CD4-positive, CD25-positive, alpha-beta regulatory T cell (primary cell): ENCODE measurements around the gene APP. TPM values are rescaled to one million over a fixed set of nuclear protein-coding genes. Genes with fewer than 3 reads are reported as not detected.

Experiments
- ATAC-seq, 2 donors: fragments of 150-1000 bp; cut with Tn5 transposase; one replicate each; pipeline ENCODE4 v1.10.0; 2021; ENCODE audit warnings: low read depth in 2 of 2, moderate number of reproducible peaks in 2 of 2, moderate library complexity in 1 of 2
- DNase-seq, 3 donors: peaks; one replicate each; pipeline versions ENCODE4 v3.0.0 to v3.0.0-alpha.2; 2012 to 2022; ENCODE audit warnings: mixed read lengths in 1 of 3
- H3K27ac ChIP-seq: one replicate; pipeline ENCODE4 v1.7.0; 2013; ENCODE audit warnings: mild to moderate bottlenecking, low read length; ENCODE audit not compliant: insufficient read depth, poor library complexity, severe bottlenecking
- H3K27me3 ChIP-seq: one replicate; pipeline ENCODE4 v1.7.0; 2013; ENCODE audit warnings: low read length; ENCODE audit not compliant: control insufficient read depth, insufficient read depth
- H3K36me3 ChIP-seq: one replicate; pipeline ENCODE4 v1.7.0; 2013; ENCODE audit warnings: mild to moderate bottlenecking, low read length, moderate library complexity; ENCODE audit not compliant: control insufficient read depth, insufficient read depth
- H3K4me1 ChIP-seq: 2 replicates; pipeline ENCODE4 v1.7.0; 2013; ENCODE audit warnings: mild to moderate bottlenecking, low read length; ENCODE audit not compliant: insufficient read depth, control insufficient read depth, poor library complexity, severe bottlenecking
- H3K4me3 ChIP-seq: one replicate; pipeline ENCODE4 v1.7.0; 2013; ENCODE audit warnings: low read depth, mild to moderate bottlenecking, low read length, moderate library complexity
- H3K9me3 ChIP-seq, 2 experiments: 1 replicate in 1 of 2; 2 replicates in 1 of 2; pipeline ENCODE4 v1.7.0; 2013; ENCODE audit warnings: low read length in 2 of 2, mild to moderate bottlenecking in 1 of 2, moderate library complexity in 1 of 2; ENCODE audit not compliant: control insufficient read depth in 2 of 2
- H3K27ac Mint-ChIP-seq, 3 donors: one replicate each; pipeline ENCODE4 v1.8.0; 2020 to 2022; ENCODE audit warnings: mild to moderate bottlenecking in 3 of 3, mixed read lengths in 3 of 3, moderate library complexity in 2 of 3
- H3K27me3 Mint-ChIP-seq: one replicate; pipeline ENCODE4 v1.8.0; 2022; ENCODE audit warnings: mild to moderate bottlenecking, mixed read lengths
- H3K36me3 Mint-ChIP-seq: one replicate; pipeline ENCODE4 v1.8.0; 2020; ENCODE audit warnings: mixed read lengths
- H3K4me1 Mint-ChIP-seq, 4 donors: one replicate each; pipeline ENCODE4 v1.8.0; 2020 to 2022; ENCODE audit warnings: mixed read lengths in 4 of 4, mild to moderate bottlenecking in 1 of 4
- H3K4me3 Mint-ChIP-seq, 4 donors: one replicate each; pipeline ENCODE4 v1.8.0; 2020 to 2022; ENCODE audit warnings: mild to moderate bottlenecking in 4 of 4, mixed read lengths in 4 of 4, moderate library complexity in 3 of 4
- H3K9me3 Mint-ChIP-seq, 7 donors: one replicate each; pipeline ENCODE4 v1.8.0; 2020 to 2022; ENCODE audit warnings: mixed read lengths in 7 of 7, mild to moderate bottlenecking in 3 of 7, moderate library complexity in 2 of 7
- polyA plus RNA-seq, 4 donors: library from polyadenylated mRNA; unstranded; fragments of 300-500 nt; fragmentation: Illumina TruSeq; gene quantifications; one replicate each; pipeline ENCODE4 v1.2.3, GENCODE V29; 2021
- total RNA-seq: library from RNA; stranded (reverse); gene quantifications from one replicate; pipeline ENCODE4 v1.2.3, GENCODE V29; 2022

Gene APP
- total and polyA plus RNA-seq, 5 donors from 2014 or later = 3.9 to 29.5 (median 7.5) TPM

DNA sequence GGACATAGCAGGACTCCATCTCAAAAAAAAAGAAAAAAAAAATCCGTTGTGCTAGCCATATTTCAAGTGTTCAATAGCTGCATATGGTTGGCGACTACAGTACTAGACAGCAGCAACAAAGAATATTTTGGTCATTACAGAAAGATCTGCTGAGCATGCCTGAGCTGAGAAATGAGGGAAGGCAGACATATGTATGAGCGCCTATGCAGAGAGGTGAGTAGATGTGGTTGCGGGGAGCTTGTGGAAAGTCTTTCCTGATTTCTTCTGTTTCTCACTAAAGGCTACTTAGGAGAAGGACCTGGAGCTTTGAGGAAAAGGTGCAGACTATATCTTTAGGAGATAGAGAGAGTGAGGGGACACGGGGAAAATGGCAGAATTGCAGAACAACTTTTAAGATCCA lies 21.0 kb upstream of the APP start:
- Mint-ChIP-seq H3K4me1 (no peaks in the 10 kb centered on the region), H3K9me3 (peaks cover 0 to 2% (median 0%) of the 10 kb centered on the region in 7 donors), H3K36me3 (no peaks in the 10 kb centered on the region), H3K27me3 (peaks cover 4% of the 10 kb centered on the region), H3K4me3 (no peak overlapping the region), H3K27ac (no peak overlapping the region)
- no peak overlapping the region for H3K4me3 ChIP-seq
- DNase-seq = no peak
- H3K4me1 ChIP-seq = no peaks in the 10 kb centered on the region
- H3K9me3 ChIP-seq = no peaks in the 10 kb centered on the region
- ATAC-seq = no peak
- no peaks in the 10 kb centered on the region for H3K27me3 ChIP-seq
- H3K27ac ChIP-seq = no peak overlapping the region
- H3K36me3 ChIP-seq = no peaks in the 10 kb centered on the region

DNA sequence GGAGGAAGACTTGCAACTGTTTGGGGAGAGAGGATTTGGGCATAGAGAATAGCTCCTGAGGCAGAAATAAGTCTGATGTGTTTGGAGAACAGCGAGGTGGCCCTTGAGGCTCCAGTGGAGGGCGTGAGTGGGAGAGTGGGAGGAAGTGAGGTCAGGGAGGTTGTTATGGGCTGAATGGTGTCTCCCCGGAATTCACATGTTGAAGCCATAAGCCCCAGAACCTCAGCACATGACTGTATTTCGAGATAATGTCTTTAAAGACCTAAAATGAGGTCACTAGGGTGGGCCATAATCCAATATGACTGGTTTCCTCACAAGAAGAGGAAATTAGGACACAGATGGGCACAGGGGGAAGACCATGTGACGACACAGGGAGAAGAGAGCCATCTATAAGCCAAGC lies 17.9 kb upstream of the APP start:
- Histone ChIP-seq H3K4me1 (no peaks in the 10 kb centered on the region), H3K9me3 (no peaks in the 10 kb centered on the region), H3K36me3 (no peaks in the 10 kb centered on the region), H3K27me3 (no peaks in the 10 kb centered on the region), H3K27ac (no peak overlapping the region), H3K4me3 (no peak overlapping the region)
- no peak for ATAC-seq
- no peak overlapping the region for H3K4me3 Mint-ChIP-seq
- H3K4me1 Mint-ChIP-seq = no peaks in the 10 kb centered on the region
- no peak overlapping the region for H3K27ac Mint-ChIP-seq
- peaks cover 0 to 5% (median 0%) of the 10 kb centered on the region in 7 donors for H3K9me3 Mint-ChIP-seq
- H3K36me3 Mint-ChIP-seq = no peaks in the 10 kb centered on the region
- DNase-seq = no peak
- H3K27me3 Mint-ChIP-seq = peaks cover 4% of the 10 kb centered on the region

DNA sequence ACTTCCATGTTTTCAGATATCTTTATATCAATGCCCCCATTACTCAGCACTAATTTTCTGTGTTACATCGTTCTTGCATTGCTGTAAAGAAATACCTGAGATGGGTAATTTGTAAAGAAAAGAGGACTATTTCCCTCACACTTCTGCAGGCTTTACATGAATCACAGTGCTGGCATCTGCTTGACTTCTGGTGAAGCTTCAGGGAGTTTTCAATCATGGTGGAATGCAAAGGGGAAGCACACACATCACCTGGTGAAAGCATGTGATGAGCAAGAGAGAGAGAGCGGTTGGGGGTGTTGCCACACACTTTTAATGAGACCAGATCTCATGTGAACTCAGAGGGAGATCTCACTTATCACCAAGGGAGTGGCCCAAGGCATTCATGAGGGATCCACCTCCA lies 14.9 kb upstream of the APP start:
- Histone ChIP-seq H3K9me3 (no peaks in the 10 kb centered on the region), H3K36me3 (no peaks in the 10 kb centered on the region), H3K27me3 (no peaks in the 10 kb centered on the region), H3K4me3 (no peak overlapping the region), H3K27ac (no peak overlapping the region), H3K4me1 (no peaks in the 10 kb centered on the region)
- ATAC-seq (no peak), DNase-seq (no peak)
- H3K4me3 Mint-ChIP-seq = no peak overlapping the region
- no peaks in the 10 kb centered on the region for H3K36me3 Mint-ChIP-seq
- H3K9me3 Mint-ChIP-seq = peaks cover 0 to 5% (median 0%) of the 10 kb centered on the region in 7 donors
- peaks cover 4% of the 10 kb centered on the region for H3K27me3 Mint-ChIP-seq
- H3K27ac Mint-ChIP-seq = no peak overlapping the region
- H3K4me1 Mint-ChIP-seq = no peaks in the 10 kb centered on the region

DNA sequence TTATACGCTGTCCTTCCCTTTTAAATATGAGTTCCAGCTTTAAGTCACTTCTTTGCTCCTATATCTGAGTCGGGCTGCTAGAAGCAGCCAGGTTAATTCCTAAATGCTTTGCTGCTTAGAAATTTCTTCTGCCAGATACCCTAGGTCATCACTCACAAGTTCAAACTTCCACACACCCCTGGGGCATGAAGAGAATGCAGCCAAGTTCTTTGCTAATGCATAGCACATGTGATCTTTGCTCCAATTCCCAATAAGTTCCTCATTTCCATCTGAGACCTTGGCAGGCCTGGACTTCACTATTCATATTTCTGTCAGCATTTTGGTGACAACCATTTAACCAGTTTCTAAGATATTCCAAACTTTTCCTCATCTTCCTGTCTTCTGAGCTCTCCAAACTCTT lies 14.5 kb upstream of the APP start:
- no peak overlapping the region for H3K4me3 Mint-ChIP-seq
- no peaks in the 10 kb centered on the region for H3K36me3 Mint-ChIP-seq
- peaks cover 0 to 5% (median 0%) of the 10 kb centered on the region in 7 donors for H3K9me3 Mint-ChIP-seq
- no peaks in the 10 kb centered on the region for H3K4me1 Mint-ChIP-seq
- Histone ChIP-seq H3K9me3 (no peaks in the 10 kb centered on the region), H3K4me1 (no peaks in the 10 kb centered on the region), H3K27ac (no peak overlapping the region), H3K4me3 (no peak overlapping the region), H3K27me3 (no peaks in the 10 kb centered on the region), H3K36me3 (no peaks in the 10 kb centered on the region)
- no peak for DNase-seq
- no peak overlapping the region for H3K27ac Mint-ChIP-seq
- H3K27me3 Mint-ChIP-seq = peaks cover 4% of the 10 kb centered on the region
- no peak for ATAC-seq

DNA sequence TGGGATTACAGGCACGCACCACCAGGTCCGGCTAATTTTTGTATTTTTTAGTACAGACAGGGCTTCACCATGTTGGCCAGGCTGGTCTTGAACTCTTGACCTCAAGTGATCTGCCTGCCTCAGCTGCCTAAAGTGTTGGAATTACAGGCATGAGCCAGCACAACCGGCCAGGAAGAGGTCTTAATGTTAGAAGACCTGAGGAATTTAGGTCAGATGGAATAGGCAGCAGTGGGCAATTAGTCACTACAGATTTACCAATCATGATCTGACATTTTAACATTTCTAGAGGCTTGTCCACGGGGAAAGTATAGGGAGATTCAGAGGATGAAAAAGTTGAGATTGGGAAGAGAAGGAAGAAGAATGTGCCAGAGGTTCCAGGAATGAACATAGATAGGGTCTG lies 8.9 kb upstream of the APP start:
- DNase-seq = no peak
- peaks cover 0 to 1% (median 0%) of the 10 kb centered on the region in 7 donors for H3K9me3 Mint-ChIP-seq
- Histone ChIP-seq H3K27ac (no peak overlapping the region), H3K4me3 (no peak overlapping the region), H3K4me1 (no peaks in the 10 kb centered on the region), H3K36me3 (no peaks in the 10 kb centered on the region), H3K27me3 (no peaks in the 10 kb centered on the region), H3K9me3 (no peaks in the 10 kb centered on the region)
- H3K36me3 Mint-ChIP-seq = no peaks in the 10 kb centered on the region
- ATAC-seq = no peak
- H3K4me3 Mint-ChIP-seq = no peak overlapping the region
- H3K4me1 Mint-ChIP-seq = no peaks in the 10 kb centered on the region
- H3K27me3 Mint-ChIP-seq = peaks cover 8% of the 10 kb centered on the region
- no peak overlapping the region for H3K27ac Mint-ChIP-seq

DNA sequence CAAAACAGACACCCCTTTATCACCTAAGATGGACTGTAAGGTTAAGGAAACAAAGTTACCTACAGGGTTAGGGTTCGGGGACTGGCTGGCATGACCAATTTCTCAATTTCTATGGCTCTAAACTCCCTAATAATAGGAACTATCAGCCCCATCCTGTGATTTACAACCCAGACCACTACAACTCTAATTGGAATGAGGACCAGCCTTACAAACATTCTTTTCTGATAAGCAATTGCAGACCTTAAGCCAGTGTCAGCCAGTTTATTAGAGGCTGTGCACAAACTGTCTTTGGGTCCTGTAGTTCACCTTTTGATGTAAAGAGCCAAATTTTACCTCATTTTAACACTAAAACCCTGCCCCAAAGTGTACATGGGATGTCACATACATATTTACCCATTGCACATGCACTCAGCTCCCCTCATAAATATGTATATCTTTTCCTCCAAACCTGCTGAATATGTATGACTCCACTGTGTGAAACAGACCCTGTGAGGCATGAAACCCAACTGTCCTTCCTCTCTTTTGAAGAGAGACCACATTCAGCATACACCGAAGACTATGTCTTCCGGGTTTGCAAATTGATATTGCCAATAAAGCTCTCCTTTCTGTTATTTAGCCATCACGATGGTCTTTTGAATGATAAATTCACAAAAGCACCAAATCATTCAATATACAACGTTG lies 7.3 kb upstream of the APP start:
- Mint-ChIP-seq H3K4me1 (no peaks in the 10 kb centered on the region), H3K27ac (no peak overlapping the region), H3K4me3 (no peak overlapping the region), H3K9me3 (no peaks in the 10 kb centered on the region), H3K36me3 (no peaks in the 10 kb centered on the region), H3K27me3 (peaks cover 18% of the 10 kb centered on the region)
- DNase-seq (no peak), ATAC-seq (no peak)
- Histone ChIP-seq H3K27me3 (no peaks in the 10 kb centered on the region), H3K36me3 (no peaks in the 10 kb centered on the region), H3K4me3 (no peak overlapping the region), H3K9me3 (no peaks in the 10 kb centered on the region), H3K27ac (no peak overlapping the region), H3K4me1 (no peaks in the 10 kb centered on the region)

DNA sequence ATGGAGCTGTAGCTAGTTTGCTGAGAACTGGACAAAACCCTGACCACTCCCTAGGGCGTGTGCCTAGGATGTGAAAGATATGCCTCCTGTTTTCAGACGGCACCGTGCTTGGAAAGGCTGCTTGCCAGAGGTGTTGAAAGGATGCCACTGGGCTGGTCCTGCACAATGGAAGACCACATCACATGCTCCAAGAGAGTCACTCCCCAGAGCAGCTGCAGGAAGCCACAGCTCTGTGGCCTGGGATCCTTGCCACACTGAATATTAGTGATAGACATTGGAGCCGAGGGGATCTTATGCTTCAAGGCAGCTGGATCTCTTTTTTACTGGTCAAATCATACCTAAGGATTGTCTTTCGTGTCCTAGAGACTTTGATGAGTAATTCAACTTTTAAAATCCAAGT lies 6.6 kb upstream of the APP start:
- Histone ChIP-seq H3K4me1 (no peaks in the 10 kb centered on the region), H3K27me3 (no peaks in the 10 kb centered on the region), H3K9me3 (no peaks in the 10 kb centered on the region), H3K27ac (no peak overlapping the region), H3K4me3 (no peak overlapping the region), H3K36me3 (no peaks in the 10 kb centered on the region)
- Mint-ChIP-seq H3K9me3 (no peaks in the 10 kb centered on the region), H3K4me1 (no peaks in the 10 kb centered on the region), H3K27me3 (peaks cover 18% of the 10 kb centered on the region), H3K4me3 (no peak overlapping the region), H3K27ac (no peak overlapping the region), H3K36me3 (no peaks in the 10 kb centered on the region)
- DNase-seq (no peak), ATAC-seq (no peak)
